H1 (cell line): Measurements from ENCODE around the gene TTL. TPM values are rescaled to one million over a fixed set of nuclear protein-coding genes. Genes with fewer than 3 reads are reported as not detected.

ENCODE experiments used
- CTCF ChIA-PET: fragments of 300-600 bp; sonication (Branson Sonifier 250); formaldehyde crosslinking; loops from one replicate; lab custom pipeline; 2021; ENCODE audit not compliant: partially characterized antibody; lab: Charles Lee
- POLR2A ChIA-PET: fragments of 300-600 bp; sonication (Branson Sonifier 250); formaldehyde crosslinking; loops from one replicate; lab custom pipeline; 2021; ENCODE audit warnings: inconsistent platforms; ENCODE audit not compliant: partially characterized antibody; lab: Charles Lee
- DNase-seq, 2 experiments: peaks; one replicate each; pipeline versions ENCODE4 v3.0.0 to v3.0.0-alpha.2; 2010 to 2022; ENCODE audit warnings: low spot score in 2 of 2, low read depth in 1 of 2, mixed read lengths in 1 of 2
- FAIRE-seq: peaks from 2 replicates; lab custom pipeline; 2011; peaks lifted over from hg19 to GRCh38; lab: Jason Lieb, UNC
- H2AFZ ChIP-seq: 2 replicates; pipeline ENCODE4 v1.8.1; 2012; ENCODE audit warnings: low read length, inconsistent platforms
- H2AK5ac ChIP-seq: 2 replicates; pipeline ENCODE4 v1.6.1; 2013; ENCODE audit warnings: low read depth, low read length
- H2BK120ac ChIP-seq: replicated peaks from 2 replicates; pipeline ENCODE3; 2013; ENCODE audit warnings: low read depth, low read length, inconsistent platforms
- H2BK12ac ChIP-seq: 2 replicates; pipeline ENCODE4 v1.6.1; 2013; ENCODE audit warnings: low read depth, low read length
- H2BK15ac ChIP-seq: 2 replicates; pipeline ENCODE4 v1.6.1; 2013; ENCODE audit warnings: low read length
- H2BK20ac ChIP-seq: 2 replicates; pipeline ENCODE4 v1.6.1; 2013; ENCODE audit warnings: low read length
- H2BK5ac ChIP-seq: 2 replicates; pipeline ENCODE4 v1.6.1; 2013; ENCODE audit warnings: low read depth, low read length
- H3K14ac ChIP-seq: 2 replicates; pipeline ENCODE4 v1.6.1; 2013; ENCODE audit warnings: inconsistent platforms; ENCODE audit not compliant: insufficient read length
- H3K18ac ChIP-seq: 2 replicates; pipeline ENCODE4 v1.6.1; 2013; ENCODE audit warnings: low read length; ENCODE audit errors: extremely low read depth
- H3K23ac ChIP-seq: 2 replicates; pipeline ENCODE4 v1.6.1; 2013; ENCODE audit warnings: inconsistent platforms; ENCODE audit not compliant: insufficient read length
- H3K23me2 ChIP-seq: 2 replicates; pipeline ENCODE4 v1.6.1; 2013; ENCODE audit warnings: low read depth, low read length
- H3K27ac ChIP-seq: 2 replicates; pipeline ENCODE4 v1.6.1; 2011; ENCODE audit warnings: low read depth, low read length, inconsistent platforms
- H3K27me3 ChIP-seq, 4 experiments: replicated peaks in 1 of 4; 1 replicate in 1 of 4; 2 replicates in 3 of 4; pipeline versions ENCODE4 v1.6.1 to v1.8.1; 2011 to 2013; ENCODE audit warnings: low read length in 3 of 4, mild to moderate bottlenecking in 3 of 4, inconsistent platforms in 2 of 4, mixed read lengths in 2 of 4, moderate library complexity in 1 of 4; ENCODE audit not compliant: control insufficient read depth in 3 of 4, insufficient read depth in 3 of 4; ENCODE audit errors: extremely low read depth in 1 of 4
- H3K36me3 ChIP-seq, 4 experiments: 2 replicates each; pipeline versions ENCODE4 v1.6.1 to v1.8.1; 2011 to 2013; ENCODE audit warnings: mild to moderate bottlenecking in 4 of 4, low read length in 3 of 4, moderate library complexity in 2 of 4, control low read depth in 1 of 4, inconsistent platforms in 1 of 4; ENCODE audit not compliant: insufficient read depth in 4 of 4, control insufficient read depth in 2 of 4
- H3K4ac ChIP-seq: replicated peaks from 2 replicates; pipeline ENCODE3; 2013; ENCODE audit warnings: low read length, low read depth, mixed read lengths, inconsistent platforms; ENCODE audit not compliant: insufficient read length
- H3K4me1 ChIP-seq, 4 experiments: replicated peaks in 1 of 4; 1 replicate in 1 of 4; 2 replicates in 3 of 4; pipeline versions ENCODE4 v1.6.1 to v1.8.1; 2011 to 2013; ENCODE audit warnings: low read length in 3 of 4, inconsistent platforms in 2 of 4, mixed read lengths in 1 of 4; ENCODE audit not compliant: insufficient read depth in 4 of 4, control insufficient read depth in 3 of 4
- H3K4me2 ChIP-seq, 2 experiments: 2 replicates each; pipeline versions ENCODE4 v1.6.1 to v1.8.1; 2011 to 2013; ENCODE audit warnings: low read depth in 2 of 2, low read length in 2 of 2, control low read depth in 1 of 2, inconsistent platforms in 1 of 2, mild to moderate bottlenecking in 1 of 2; ENCODE audit not compliant: insufficient read depth in 1 of 2
- H3K4me3 ChIP-seq, 4 experiments: fragments of 200-600, 300-600 bp in 1 of 4; sonication (generic), shearing (Covaris generic), sonication (Bioruptor Twin) in 1 of 4; 2 replicates each; pipeline versions ENCODE4 v1.5.1 to v1.8.1; 2011 to 2016; ENCODE audit warnings: low read length in 4 of 4, low read depth in 3 of 4, control low read depth in 2 of 4, inconsistent platforms in 2 of 4, mild to moderate bottlenecking in 2 of 4, mixed read lengths in 1 of 4, moderate library complexity in 1 of 4; ENCODE audit not compliant: insufficient read depth in 2 of 4; ENCODE audit errors: extremely low read depth in 1 of 4
- H3K56ac ChIP-seq: replicated peaks from 2 replicates; pipeline ENCODE3; 2013; ENCODE audit warnings: low read depth, mild to moderate bottlenecking, mixed read lengths, low read length, inconsistent platforms; ENCODE audit not compliant: insufficient read length
- H3K79me1 ChIP-seq: 2 replicates; pipeline ENCODE4 v1.6.1; 2013; ENCODE audit warnings: low read depth, low read length, control low read depth
- H3K79me2 ChIP-seq, 2 experiments: 2 replicates each; pipeline versions ENCODE4 v1.6.1 to v1.8.1; 2012 to 2013; ENCODE audit warnings: low read length in 2 of 2, mild to moderate bottlenecking in 2 of 2, inconsistent platforms in 1 of 2; ENCODE audit not compliant: insufficient read depth in 2 of 2, control insufficient read depth in 1 of 2
- H3K9ac ChIP-seq, 4 experiments: replicated peaks in 1 of 4; 1 replicate in 1 of 4; 2 replicates in 3 of 4; pipeline versions ENCODE4 v1.6.1 to v1.8.1; 2011 to 2013; ENCODE audit warnings: low read depth in 3 of 4, low read length in 3 of 4, control low read depth in 2 of 4, mild to moderate bottlenecking in 2 of 4, moderate library complexity in 2 of 4, inconsistent platforms in 1 of 4; ENCODE audit errors: extremely low read depth in 1 of 4
- H3K9me3 ChIP-seq, 2 experiments: 2 replicates each; pipeline versions ENCODE4 v1.6.1 to v1.8.1; 2012 to 2013; ENCODE audit warnings: mild to moderate bottlenecking in 2 of 2, moderate library complexity in 2 of 2, control low read depth in 1 of 2, inconsistent platforms in 1 of 2, low read depth in 1 of 2, low read length in 1 of 2, mixed read lengths in 1 of 2; ENCODE audit not compliant: insufficient read depth in 2 of 2
- H4K20me1 ChIP-seq, 2 experiments: replicated peaks in 1 of 2; 2 replicates each; pipeline versions ENCODE3 to v1.8.1; 2011 to 2013; ENCODE audit warnings: inconsistent platforms in 2 of 2, low read length in 2 of 2, mild to moderate bottlenecking in 1 of 2; ENCODE audit not compliant: insufficient read depth in 2 of 2, control insufficient read depth in 1 of 2
- H4K5ac ChIP-seq: 2 replicates; pipeline ENCODE4 v1.6.1; 2013; ENCODE audit warnings: low read length, low read depth, mixed read lengths, inconsistent platforms; ENCODE audit not compliant: insufficient read length
- H4K8ac ChIP-seq: 2 replicates; pipeline ENCODE4 v1.8.0; 2013; ENCODE audit warnings: mild to moderate bottlenecking, moderate library complexity, low read length, inconsistent platforms; ENCODE audit not compliant: insufficient read depth; ENCODE audit errors: extremely low read depth
- H4K91ac ChIP-seq: replicated peaks from 2 replicates; pipeline ENCODE3; 2013; ENCODE audit warnings: low read length, mixed read lengths, inconsistent platforms; ENCODE audit not compliant: insufficient read length
- CHD2 ChIP-seq: IDR thresholded peaks from 2 replicates; pipeline ENCODE4 v1.6.1; 2012; ENCODE audit warnings: low read length, improper control_type of control experiment
- EGR1 ChIP-seq: IDR thresholded peaks from 2 replicates; pipeline ENCODE4 v1.6.1; 2011; ENCODE audit warnings: low read depth, low read length, borderline replicate concordance
- FOSL1 ChIP-seq: IDR thresholded peaks from 2 replicates; pipeline ENCODE4 v1.6.1; 2011; ENCODE audit warnings: mild to moderate bottlenecking, low read depth, low read length, moderate library complexity; ENCODE audit not compliant: insufficient read depth
- GABPA ChIP-seq: IDR thresholded peaks from 2 replicates; pipeline ENCODE4 v1.6.1; 2011; ENCODE audit warnings: mild to moderate bottlenecking, low read length, moderate library complexity, borderline replicate concordance; ENCODE audit not compliant: insufficient read depth
- KDM4A ChIP-seq: IDR thresholded peaks from one replicate; pipeline ENCODE4 v1.7.1; 2012; ENCODE audit warnings: low read depth, mild to moderate bottlenecking, moderate library complexity, low read length, inconsistent platforms; ENCODE audit not compliant: severe bottlenecking
- MAFK ChIP-seq: IDR thresholded peaks from 2 replicates; pipeline ENCODE4 v1.6.1; 2012; ENCODE audit warnings: low read depth, mild to moderate bottlenecking, improper control_type of control experiment, low read length
- SIN3A ChIP-seq, 2 experiments: IDR thresholded peaks in 1 of 2; conservative IDR thresholded peaks in 1 of 2; 2 replicates each; pipeline ENCODE4 v1.6.1; 2011 to 2012; ENCODE audit warnings: low read length in 2 of 2, improper control_type of control experiment in 1 of 2, low read depth in 1 of 2, mild to moderate bottlenecking in 1 of 2
- TAF7 ChIP-seq: optimal IDR thresholded peaks from 2 replicates; pipeline ENCODE3; 2011; ENCODE audit warnings: low read depth, mild to moderate bottlenecking, inconsistent platforms, low read length, moderate library complexity, borderline replicate concordance
- WGBS, 2 experiments: shearing (Covaris generic) in 1 of 2; methylation state at CpG; one replicate each; pipeline versions ENCODE4 v1.1.6 to v1.1.7; 2013 to 2015; ENCODE audit warnings: low lambda C conversion rate in 2 of 2, mixed read lengths in 2 of 2, inconsistent platforms in 1 of 2, low coverage in 1 of 2, missing lambda C conversion rate in 1 of 2; ENCODE audit not compliant: insufficient replicate concordance in 2 of 2, insufficient coverage in 1 of 2, insufficient read length in 1 of 2; ENCODE audit errors: extremely low coverage in 1 of 2, missing lambda C conversion rate in 1 of 2; 5-methylcytosine and 5-hydroxymethylcytosine counted together
- polyA plus RNA-seq, 7 experiments: library from polyadenylated mRNA; depleted of rRNA in 3 of 7; stranded (reverse) in 5 of 7; unstranded in 2 of 7; fragments of >200 nt in 5 of 7; fragments of 200-250 nt in 2 of 7; gene quantifications; 1 replicate in 5 of 7; 2 replicates in 1 of 7; 4 replicates in 1 of 7; pipeline versions ENCODE4 v1.2.1 to v1.2.3, GENCODE V29; 2011 to 2013; ENCODE audit warnings: missing spikeins in 2 of 7, mixed read lengths in 2 of 7
- total RNA-seq: library from RNA; stranded (reverse); fragmentation: NEBNext Ultra II Directional; extraction: Animal tissue kit (Norgen Biotek cat#: 25700); gene quantifications from 2 replicates; pipeline ENCODE4 v1.2.1, GENCODE V29; 2021
- TF ChIP-seq, protein P1 (sequence below): IDR thresholded peaks from 2 replicates; pipeline ENCODE4 v1.6.1; 2011; ENCODE audit warnings: low read depth, mild to moderate bottlenecking, low read length; ENCODE audit not compliant: insufficient read depth
- TF ChIP-seq, protein P2 (sequence below): IDR thresholded peaks from 2 replicates; pipeline ENCODE4 v1.6.1; 2012; ENCODE audit warnings: low read length, inconsistent platforms
- TF ChIP-seq, protein P3 (sequence below): IDR thresholded peaks from 2 replicates; pipeline ENCODE4 v1.6.1; 2012; ENCODE audit warnings: inconsistent platforms

The TTL gene
- total and polyA plus RNA-seq, 2 of the 8 experiments (the other 6 are each of a cell fraction or from before 2014, with no cell fraction given), result 17.5 to 57.1 TPM

DNA sequence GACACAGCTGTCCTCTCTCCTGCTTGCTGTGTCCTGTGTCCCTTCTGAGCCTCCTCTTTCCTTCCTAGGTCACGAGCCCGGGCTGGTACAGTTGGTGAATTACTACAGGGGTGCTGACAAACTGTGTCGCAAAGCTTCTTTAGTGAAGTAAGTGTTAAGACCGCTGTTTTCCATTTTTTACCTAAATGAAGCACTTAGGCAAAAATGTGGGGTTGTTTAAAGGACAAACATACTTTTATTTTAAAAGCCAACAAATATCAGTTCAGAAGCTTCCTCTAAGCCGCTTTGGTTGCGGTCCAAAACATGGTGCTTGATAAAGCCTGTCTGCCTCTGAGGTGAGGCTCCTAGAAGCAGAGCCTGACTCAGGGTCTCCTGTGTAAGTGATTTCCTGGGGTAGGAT lies 3.9 kb downstream of the TTL start:
- Histone ChIP-seq H3K9me3 (no peaks in the 10 kb centered on the region), H2BK12ac (no peak overlapping the region), H3K9ac (no peak overlapping the region), H3K4ac (no peak overlapping the region), H2BK120ac (no peak overlapping the region), H4K91ac (no peak overlapping the region), H3K27me3 (no peaks in the 10 kb centered on the region), H3K79me1 (0 out of 2 replicates have a peak, but pooled peaks cover 6% of the 10 kb centered on the region), H3K18ac (no peak overlapping the region), H3K79me2 (peaks cover 0 to 42% of the 10 kb centered on the region in 2 experiments; a peak in 3 of 4 replicates), H3K4me1 (peaks cover 0 to 7% (median 3%) of the 10 kb centered on the region in 4 experiments; a peak in 5 of 7 replicates), H3K23me2 (peaks cover 10% of the 10 kb centered on the region), H2AFZ (no peak overlapping the region), H3K4me3 (no peak overlapping the region), H4K5ac (no peak overlapping the region), H4K20me1 (no peaks in the 10 kb centered on the region), H3K14ac (no peak overlapping the region), H2BK5ac (no peak overlapping the region), H3K23ac (no peak overlapping the region), H3K56ac (no peak overlapping the region), H4K8ac (no peak overlapping the region), H3K4me2 (no peak overlapping the region), H3K36me3 (peaks cover 0 to 3% (median 0%) of the 10 kb centered on the region in 4 experiments; a peak in 1 of 8 replicates), H3K27ac (no peak overlapping the region), H2AK5ac (no peak overlapping the region), H2BK20ac (no peak overlapping the region), H2BK15ac (no peak overlapping the region)
- ChIA-PET CTCF (interaction anchor here (1.6 kb wide), 1 partner anchor 16 kb away, joined by 4 read pairs; no protein-coding TSS in a partner anchor), POLR2A (no interaction called here)
- 91% methylated on average over 6 of the region's 6 CpGs; no CpG with 5 or more reads in 1 of the 2 experiments for WGBS, 2 experiments
- no peak for DNase-seq
- FAIRE-seq, result no peak
- TF ChIP-seq TAF7 (no peak), KDM4A (no peak), FOSL1 (no peak), GABPA (no peak), SIN3A (conservative IDR thresholded peaks at IDR 0.05 in 1 of 2, IDR thresholded peaks at IDR 0.05 in 1 of 2; ENCODE audit: low read depth in 1 of 2, low read length in 2 of 2) (no peak), EGR1 (no peak), CHD2 (no peak), MAFK (no peak)
- TF ChIP-seq, protein P1, sequence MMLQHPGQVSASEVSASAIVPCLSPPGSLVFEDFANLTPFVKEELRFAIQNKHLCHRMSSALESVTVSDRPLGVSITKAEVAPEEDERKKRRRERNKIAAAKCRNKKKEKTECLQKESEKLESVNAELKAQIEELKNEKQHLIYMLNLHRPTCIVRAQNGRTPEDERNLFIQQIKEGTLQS, result no peak
- TF ChIP-seq, protein P2, sequence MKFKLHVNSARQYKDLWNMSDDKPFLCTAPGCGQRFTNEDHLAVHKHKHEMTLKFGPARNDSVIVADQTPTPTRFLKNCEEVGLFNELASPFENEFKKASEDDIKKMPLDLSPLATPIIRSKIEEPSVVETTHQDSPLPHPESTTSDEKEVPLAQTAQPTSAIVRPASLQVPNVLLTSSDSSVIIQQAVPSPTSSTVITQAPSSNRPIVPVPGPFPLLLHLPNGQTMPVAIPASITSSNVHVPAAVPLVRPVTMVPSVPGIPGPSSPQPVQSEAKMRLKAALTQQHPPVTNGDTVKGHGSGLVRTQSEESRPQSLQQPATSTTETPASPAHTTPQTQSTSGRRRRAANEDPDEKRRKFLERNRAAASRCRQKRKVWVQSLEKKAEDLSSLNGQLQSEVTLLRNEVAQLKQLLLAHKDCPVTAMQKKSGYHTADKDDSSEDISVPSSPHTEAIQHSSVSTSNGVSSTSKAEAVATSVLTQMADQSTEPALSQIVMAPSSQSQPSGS, result no peak
- TF ChIP-seq, protein P3, sequence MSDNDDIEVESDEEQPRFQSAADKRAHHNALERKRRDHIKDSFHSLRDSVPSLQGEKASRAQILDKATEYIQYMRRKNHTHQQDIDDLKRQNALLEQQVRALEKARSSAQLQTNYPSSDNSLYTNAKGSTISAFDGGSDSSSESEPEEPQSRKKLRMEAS, result no peak
